NCI-H1417 (cell line): Measurements from ENCODE around the gene COPS9.

ENCODE experiments used
- DNase-seq, 3 experiments: peaks; one replicate each; lab custom pipeline; 2025; lab: John Stamatoyannopoulos, UW

The COPS9 gene

GRCh38 chr2:240166191-240166590 lies 30.1 kb upstream of the COPS9 start:
- DNase-seq = no peak

GRCh38 chr2:240165661-240166060 lies 29.6 kb upstream of the COPS9 start:
- DNase-seq = no peak

- no peak for DNase-seq
Observed at GRCh38 chr2:240165034-240165433, 28.9 kb upstream of the COPS9 start.

GRCh38 chr2:240164586-240164985 lies 28.5 kb upstream of the COPS9 start:
- no peak for DNase-seq

- DNase-seq = no peak
Observed at GRCh38 chr2:240163844-240164574, 27.9 kb upstream of the COPS9 start.

- DNase-seq = no peak
Observed at GRCh38 chr2:240162939-240163714, 27.0 kb upstream of the COPS9 start.

- no peak for DNase-seq
Observed at GRCh38 chr2:240162531-240162930, 26.4 kb upstream of the COPS9 start.

- no peak for DNase-seq
Observed at GRCh38 chr2:240162032-240162431, 25.9 kb upstream of the COPS9 start.

- DNase-seq = no peak
Observed at GRCh38 chr2:240161087-240161750, 25.1 kb upstream of the COPS9 start.

- no peak for DNase-seq
Observed at GRCh38 chr2:240160291-240161086, 24.4 kb upstream of the COPS9 start.

GRCh38 chr2:240159251-240159839 lies 23.2 kb upstream of the COPS9 start:
- DNase-seq = no peak

- no peak for DNase-seq
Observed at GRCh38 chr2:240157147-240157470, 21.0 kb upstream of the COPS9 start.

GRCh38 chr2:240156435-240157146 lies 20.5 kb upstream of the COPS9 start:
- DNase-seq = no peak

GRCh38 chr2:240155745-240156390 lies 19.8 kb upstream of the COPS9 start:
- no peak for DNase-seq

- DNase-seq = no peak
Observed at GRCh38 chr2:240155048-240155744, 19.1 kb upstream of the COPS9 start.

GRCh38 chr2:240154606-240155005 lies 18.5 kb upstream of the COPS9 start:
- DNase-seq = no peak

GRCh38 chr2:240153418-240153817 lies 17.3 kb upstream of the COPS9 start:
- no peak for DNase-seq

GRCh38 chr2:240151477-240152031 lies 15.4 kb upstream of the COPS9 start:
- DNase-seq = no peak

- DNase-seq = peak in 2 of 3 experiments; percentile 38 to 67
Observed at GRCh38 chr2:240149943-240150784, 14.1 kb upstream of the COPS9 start.
